ENCODE measurements around the gene TRIM7.
"Not testable (repeated sequence)": the region's sequence is repeated elsewhere in the genome, so short reads cannot be mapped to it uniquely, and the experiment has no call there.

TRIM7 gene

GRCh38 chr5:181149355-181149754 lies 55.6 kb downstream of the TRIM7 start:
- ATAC-seq, result no peak

- ATAC-seq, result not testable (repeated sequence)
Measured at GRCh38 chr5:181146927-181147636, 57.9 kb downstream of the TRIM7 start, which contains the start of gene OR2V2. OR2V2 (plus strand) TSS chr5:181147586; CDS start chr5:181154943, 7,357 bp downstream.

- ATAC-seq, result no peak
Measured at GRCh38 chr5:181145133-181145532, 59.9 kb downstream of the TRIM7 start.
